Stimulated activated CD8-positive, alpha-beta memory T cell treated with anti-CD3 and anti-CD28 coated beads, Interleukin-15, amount 100 ng/mL, for 48 hours (primary cell): ENCODE results near the gene KRT36.

Experiments
- DNase-seq, 2 donors: peaks; one replicate each; pipeline ENCODE4 v3.0.0-alpha.2; 2020; ENCODE audit warnings: low read depth in 2 of 2

KRT36 gene

GRCh38 chr17:41476866-41477815 is 12.6 kb downstream of the KRT36 start:
- DNase-seq, result no peak

DNA sequence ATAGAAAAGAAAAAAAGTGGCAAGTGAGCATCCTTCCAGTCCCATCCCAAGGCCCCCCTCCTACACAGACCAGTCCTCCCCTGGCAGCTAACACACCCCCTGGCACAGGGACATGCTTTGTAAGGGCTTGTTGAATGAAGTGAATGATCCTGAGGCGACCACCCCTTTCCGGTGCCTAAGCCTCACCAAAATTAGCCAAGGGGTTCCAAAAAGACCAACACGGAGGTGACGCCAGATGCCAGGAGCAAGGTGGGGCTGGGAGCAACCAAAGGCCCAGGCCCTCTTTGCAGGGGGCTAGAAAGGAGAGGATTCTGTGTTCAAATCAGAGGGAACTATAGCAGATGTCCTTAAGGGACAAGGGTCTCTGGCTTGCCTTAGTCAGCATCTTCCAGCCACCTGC is 14.3 kb downstream of the KRT36 start:
- DNase-seq, result no peak

- no peak for DNase-seq
These were observed 14.8 kb downstream of the KRT36 start for GRCh38 chr17:41474863-41475262.

DNA sequence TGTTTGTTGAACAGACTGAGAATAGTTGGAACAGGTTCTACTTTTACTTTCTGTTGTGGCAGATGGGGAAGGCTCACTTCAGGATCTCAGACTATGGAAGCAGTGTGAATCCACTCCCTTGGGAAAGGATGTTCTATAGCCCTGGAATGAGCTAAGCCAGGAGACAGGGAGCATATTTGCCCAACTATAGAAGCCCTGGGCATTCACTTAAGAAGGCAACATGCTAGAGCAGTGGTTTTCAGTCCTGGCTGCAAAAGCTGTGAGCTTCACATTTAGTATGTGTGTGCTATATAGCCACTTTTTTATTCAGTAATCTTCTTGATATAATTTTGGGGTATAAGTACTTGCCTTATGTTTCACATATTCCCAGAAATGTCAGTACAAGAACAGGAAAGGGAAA is 21.4 kb downstream of the KRT36 start:
- no peak for DNase-seq

GRCh38 chr17:41467561-41467960 is 22.1 kb downstream of the KRT36 start:
- DNase-seq, result no peak

- DNase-seq, result no peak
These were observed 22.7 kb downstream of the KRT36 start, which contains the start of gene KRT32 for GRCh38 chr17:41466988-41467387. Gene KRT32, minus strand, starts transcription at chr17:41467386. Its CDS starts 61 bp downstream, at chr17:41467325.

GRCh38 chr17:41464682-41465081 is 25.0 kb downstream of the KRT36 start:
- no peak for DNase-seq

DNA sequence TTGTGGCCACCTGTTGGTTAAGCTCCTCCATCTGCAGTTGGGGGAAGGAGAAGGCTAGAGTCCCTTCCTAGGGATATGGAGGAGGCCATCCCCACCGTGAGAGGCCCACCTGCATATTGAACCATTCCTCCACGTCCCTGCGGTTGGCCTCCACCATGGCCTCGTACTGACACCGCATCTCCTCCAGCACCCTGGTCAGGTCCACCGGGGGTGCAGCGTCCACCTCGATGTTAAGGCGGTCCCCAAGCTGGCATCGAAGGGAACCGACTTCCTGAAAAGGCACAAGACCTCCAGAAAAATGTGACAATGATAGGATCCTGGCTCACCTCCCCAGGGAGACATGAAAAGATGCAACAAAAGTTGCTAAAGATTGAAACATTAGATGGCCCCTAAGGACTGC is 25.5 kb downstream of the KRT36 start:
- no peak for DNase-seq

- no peak for DNase-seq
These were observed 26.0 kb downstream of the KRT36 start for GRCh38 chr17:41463746-41464145.

DNA sequence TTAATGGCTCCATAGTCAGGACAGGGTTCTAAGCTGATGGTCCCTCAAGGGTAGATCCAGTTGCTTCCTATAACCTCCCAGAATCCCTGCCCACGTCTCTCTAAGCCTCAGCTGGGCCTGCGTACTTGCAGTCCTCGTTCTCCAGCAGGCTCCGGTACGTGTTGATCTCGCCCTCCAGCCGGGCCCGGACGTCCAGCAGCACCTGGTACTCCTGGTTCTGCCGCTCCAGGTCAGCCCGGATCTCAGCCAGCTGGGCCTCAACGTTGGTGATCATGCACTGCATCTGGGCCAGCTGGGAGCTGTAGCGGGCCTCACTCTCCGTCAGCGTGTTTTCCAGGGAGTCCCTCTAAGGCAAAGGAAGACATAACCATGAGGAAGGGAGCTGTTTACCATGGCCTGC is 27.0 kb downstream of the KRT36 start:
- DNase-seq, result no peak

DNA sequence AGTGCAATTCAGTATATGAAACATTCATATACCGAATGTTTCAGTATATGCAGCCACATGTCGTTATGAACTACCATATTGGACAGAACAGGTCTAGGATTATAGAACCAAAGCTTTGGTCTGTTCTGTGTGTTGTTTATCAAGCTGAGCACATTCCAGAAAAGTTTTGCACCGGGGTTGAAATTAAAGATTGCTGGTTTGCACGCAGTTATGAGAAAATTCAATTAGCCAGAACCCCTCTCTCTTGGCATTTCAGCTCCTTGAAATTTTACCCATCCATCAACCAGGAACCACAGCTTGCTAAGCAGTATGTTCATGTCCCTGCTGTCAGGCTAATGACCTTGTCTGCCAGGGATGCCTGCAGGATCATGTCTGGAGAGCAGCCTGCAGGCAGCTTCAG is 32.0 kb downstream of the KRT36 start:
- DNase-seq, result no peak

DNA sequence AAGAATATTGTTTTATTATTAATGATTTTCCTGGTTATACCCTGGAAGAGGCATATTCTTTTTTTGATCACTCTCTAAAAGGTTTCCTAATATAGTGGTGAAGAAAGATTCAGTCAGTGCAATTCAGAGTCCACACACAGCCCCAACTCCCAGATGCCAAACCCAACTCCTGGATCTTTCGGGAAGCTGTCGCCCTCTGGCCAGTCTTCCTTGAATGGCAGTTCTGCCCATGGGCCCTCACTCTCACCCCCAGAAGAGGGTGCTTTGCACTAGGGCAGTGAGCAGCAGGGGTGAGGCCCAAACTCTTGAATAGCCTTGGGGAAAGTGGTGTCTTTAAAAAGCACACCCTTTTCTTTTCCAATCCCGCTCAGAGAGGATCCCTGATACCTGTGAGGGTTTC is 33.5 kb downstream of the KRT36 start:
- no peak for DNase-seq

DNA sequence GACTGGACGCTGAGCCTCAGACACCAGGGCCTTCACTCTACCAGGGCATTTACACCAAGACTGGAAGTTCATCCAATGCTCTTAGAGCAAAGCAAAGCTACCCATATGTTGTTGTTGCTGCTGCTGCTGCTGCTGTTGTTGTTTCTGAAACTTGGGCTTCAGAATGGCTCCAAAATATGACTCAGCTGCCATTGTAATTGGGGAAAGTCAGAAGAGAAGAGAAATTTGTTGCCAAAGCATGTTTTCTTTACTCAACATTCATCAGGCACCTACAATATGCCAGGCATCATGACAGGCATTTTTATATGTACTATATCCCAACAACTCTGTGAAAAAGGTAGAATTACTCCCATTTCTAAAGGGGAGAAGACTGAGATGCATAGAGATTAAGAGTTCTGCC is 34.5 kb downstream of the KRT36 start:
- no peak for DNase-seq

DNA sequence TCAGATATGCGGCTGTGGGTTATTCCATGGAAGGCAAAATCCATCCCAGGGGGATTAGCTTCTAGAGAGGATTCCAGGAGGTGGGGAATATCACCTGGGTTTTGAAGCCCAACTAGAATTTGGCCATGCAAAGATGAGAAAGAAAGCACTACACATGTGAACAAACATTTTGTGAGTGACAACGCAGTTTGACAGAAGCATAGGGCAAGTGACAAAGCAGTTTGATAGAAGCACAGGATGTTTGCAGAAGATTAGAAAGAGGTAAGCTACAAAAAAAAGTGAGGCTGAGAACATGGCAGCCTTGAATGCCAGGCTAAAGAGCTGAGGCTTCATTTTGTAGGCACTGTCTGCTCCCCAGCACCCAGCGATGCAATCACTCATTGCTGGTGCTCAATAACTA is 36.6 kb downstream of the KRT36 start:
- no peak for DNase-seq

DNA sequence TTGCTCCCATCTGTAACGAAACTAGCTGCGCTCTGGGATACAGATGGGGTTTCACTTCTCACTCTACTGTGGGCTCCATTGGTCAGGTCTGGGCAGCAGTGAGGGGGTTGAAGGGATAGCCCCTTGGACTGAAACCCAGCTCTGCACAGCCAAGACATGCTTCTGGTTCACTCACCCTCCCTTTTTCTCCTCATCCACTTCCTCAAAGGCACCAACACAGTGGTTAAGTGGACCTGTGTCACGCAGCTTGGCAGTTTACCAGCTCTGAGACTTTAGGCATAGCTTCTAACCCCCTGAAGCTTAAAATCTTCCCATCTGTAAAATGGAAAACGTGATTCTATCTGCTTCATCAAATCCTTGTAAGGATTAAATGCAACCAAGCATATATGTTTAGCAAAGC is 37.4 kb downstream of the KRT36 start:
- DNase-seq, result no peak

- no peak for DNase-seq
These were observed 38.5 kb downstream of the KRT36 start for GRCh38 chr17:41451154-41451728.

DNA sequence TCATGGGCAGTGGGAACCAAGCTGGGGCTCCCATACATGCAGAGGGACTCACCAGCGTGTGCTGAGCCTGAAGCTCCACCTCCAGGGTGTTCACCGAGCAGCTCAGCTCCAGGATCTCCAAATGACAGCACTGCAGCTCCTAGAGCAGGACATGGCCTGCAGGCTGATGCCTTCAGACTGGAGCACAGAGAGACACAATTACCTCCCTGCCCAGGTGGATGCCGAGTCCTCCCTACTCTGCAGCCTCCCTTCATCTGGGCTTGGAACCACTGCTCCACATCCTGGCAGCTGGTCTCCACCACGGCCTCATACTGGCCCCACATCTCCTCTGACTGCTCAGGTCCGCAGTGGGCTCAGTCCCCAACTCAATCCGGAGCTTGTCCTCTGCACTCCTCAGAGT is 40.7 kb downstream of the KRT36 start:
- DNase-seq, result no peak

GRCh38 chr17:41448506-41448905 is 41.2 kb downstream of the KRT36 start:
- DNase-seq, result no peak

DNA sequence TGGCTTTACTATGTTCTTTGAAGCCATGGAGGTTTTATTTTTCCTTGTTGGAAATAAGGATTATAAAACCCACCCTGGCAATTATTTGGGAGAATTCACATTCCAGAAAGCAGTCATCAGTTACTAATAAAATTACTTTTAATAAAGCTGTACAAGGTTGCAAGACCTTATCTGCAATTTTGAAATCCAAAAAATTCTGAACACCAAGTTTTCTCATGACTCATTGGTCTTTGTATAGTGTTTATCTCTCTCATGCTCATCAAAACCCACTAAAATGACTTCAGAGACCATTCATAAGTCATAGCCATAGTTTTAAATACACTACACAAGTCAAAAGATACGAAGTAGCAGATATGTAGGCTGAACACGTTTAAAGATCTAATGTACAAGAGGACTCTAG is 42.9 kb downstream of the KRT36 start:
- DNase-seq, result no peak

DNA sequence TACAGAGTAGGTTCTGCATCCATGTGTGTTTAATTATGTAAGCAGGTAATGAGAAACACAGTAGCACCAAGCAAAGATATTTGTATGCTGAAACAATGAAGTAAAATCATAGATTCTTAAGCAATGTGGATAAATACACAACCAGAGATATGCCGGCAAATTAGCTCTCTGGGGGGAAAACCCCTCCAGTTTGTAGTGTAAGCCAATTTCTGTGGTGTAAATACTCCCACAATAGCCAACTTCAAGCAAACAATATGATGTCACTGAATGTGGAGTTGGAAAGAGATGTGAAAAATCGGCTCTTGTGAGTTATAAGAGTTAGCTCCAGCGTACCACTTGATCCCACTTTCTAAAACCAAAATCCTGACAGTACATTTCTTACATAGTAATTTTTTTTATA is 45.1 kb downstream of the KRT36 start:
- no peak for DNase-seq

GRCh38 chr17:41444186-41444585 is 45.5 kb downstream of the KRT36 start:
- DNase-seq, result no peak

DNA sequence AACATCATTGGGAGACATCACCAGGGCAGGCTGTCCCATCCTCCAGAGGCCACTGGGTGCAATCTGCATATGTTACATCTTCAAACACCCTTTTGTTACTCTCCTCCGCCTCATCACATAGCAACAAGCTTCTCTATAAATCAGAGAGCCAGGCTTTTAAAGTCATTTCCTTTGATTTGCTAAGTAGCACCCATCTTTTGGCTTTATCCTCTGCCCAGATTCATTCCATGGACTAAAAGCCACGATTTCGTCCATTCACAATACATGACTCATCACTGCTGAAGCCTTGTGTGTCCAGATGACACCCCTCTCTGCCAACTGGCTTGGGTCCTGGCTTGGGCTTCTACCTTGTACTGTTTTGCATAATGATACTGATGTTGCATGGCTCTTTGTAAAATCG is 47.0 kb downstream of the KRT36 start:
- no peak for DNase-seq

GRCh38 chr17:41440531-41441033 is 49.1 kb downstream of the KRT36 start, which contains the start of gene KRT38:
Gene KRT38, minus strand, starts transcription at chr17:41440983. Its CDS starts 62 bp downstream, at chr17:41440921.
- DNase-seq, result no peak
